IPS-18a (cell line): Measurements from ENCODE around the gene IFT122.
A peak's percentile ranks its signal among the peaks of the same experiment; 100 is the strongest.

Experiments used
- H3K27ac ChIP-seq: one replicate; pipeline ENCODE4 v1.5.1; 2013; ENCODE audit warnings: low read length
- H3K27me3 ChIP-seq: one replicate; pipeline ENCODE4 v1.6.1; 2013; ENCODE audit warnings: mild to moderate bottlenecking, low read length; ENCODE audit not compliant: control insufficient read depth, insufficient read depth
- H3K36me3 ChIP-seq: one replicate; pipeline ENCODE4 v1.6.1; 2013; ENCODE audit warnings: low read depth, low read length; ENCODE audit not compliant: control insufficient read depth
- H3K4me1 ChIP-seq: one replicate; pipeline ENCODE4 v1.6.1; 2013; ENCODE audit warnings: low read depth, low read length; ENCODE audit not compliant: control insufficient read depth
- H3K4me3 ChIP-seq: one replicate; pipeline ENCODE4 v1.5.1; 2013; ENCODE audit warnings: low read length
- H3K9ac ChIP-seq: one replicate; pipeline ENCODE4 v1.6.1; 2013; ENCODE audit warnings: mild to moderate bottlenecking, low read length, moderate library complexity
- H3K9me3 ChIP-seq: one replicate; pipeline ENCODE4 v1.6.1; 2013; ENCODE audit warnings: low read depth, low read length; ENCODE audit not compliant: control insufficient read depth

Gene IFT122

DNA sequence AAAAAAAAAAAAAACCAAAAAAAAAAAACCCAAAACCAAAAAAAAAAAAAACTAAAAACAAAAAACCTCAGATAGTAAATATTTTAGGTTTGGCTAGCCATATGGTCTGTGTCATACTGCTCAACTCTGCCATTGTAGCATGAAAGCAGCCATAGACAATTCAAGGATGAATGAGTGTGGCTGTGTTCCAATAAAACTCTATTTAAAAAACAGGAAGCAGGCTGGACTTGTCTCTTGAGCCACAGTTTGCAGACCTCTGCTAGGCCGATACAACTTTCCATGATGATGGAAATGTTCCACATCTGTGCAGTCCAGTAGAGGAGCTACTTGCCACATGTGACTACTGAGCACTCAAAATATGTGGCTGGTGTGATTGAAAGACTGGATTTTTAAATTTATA, 22.7 kb upstream of the IFT122 start:
- Histone ChIP-seq H3K27ac (no peak overlapping the region), H3K27me3 (no peaks in the 10 kb centered on the region), H3K4me3 (no peak overlapping the region), H3K4me1 (no peaks in the 10 kb centered on the region), H3K36me3 (no peaks in the 10 kb centered on the region), H3K9me3 (no peaks in the 10 kb centered on the region), H3K9ac (no peak overlapping the region)

DNA sequence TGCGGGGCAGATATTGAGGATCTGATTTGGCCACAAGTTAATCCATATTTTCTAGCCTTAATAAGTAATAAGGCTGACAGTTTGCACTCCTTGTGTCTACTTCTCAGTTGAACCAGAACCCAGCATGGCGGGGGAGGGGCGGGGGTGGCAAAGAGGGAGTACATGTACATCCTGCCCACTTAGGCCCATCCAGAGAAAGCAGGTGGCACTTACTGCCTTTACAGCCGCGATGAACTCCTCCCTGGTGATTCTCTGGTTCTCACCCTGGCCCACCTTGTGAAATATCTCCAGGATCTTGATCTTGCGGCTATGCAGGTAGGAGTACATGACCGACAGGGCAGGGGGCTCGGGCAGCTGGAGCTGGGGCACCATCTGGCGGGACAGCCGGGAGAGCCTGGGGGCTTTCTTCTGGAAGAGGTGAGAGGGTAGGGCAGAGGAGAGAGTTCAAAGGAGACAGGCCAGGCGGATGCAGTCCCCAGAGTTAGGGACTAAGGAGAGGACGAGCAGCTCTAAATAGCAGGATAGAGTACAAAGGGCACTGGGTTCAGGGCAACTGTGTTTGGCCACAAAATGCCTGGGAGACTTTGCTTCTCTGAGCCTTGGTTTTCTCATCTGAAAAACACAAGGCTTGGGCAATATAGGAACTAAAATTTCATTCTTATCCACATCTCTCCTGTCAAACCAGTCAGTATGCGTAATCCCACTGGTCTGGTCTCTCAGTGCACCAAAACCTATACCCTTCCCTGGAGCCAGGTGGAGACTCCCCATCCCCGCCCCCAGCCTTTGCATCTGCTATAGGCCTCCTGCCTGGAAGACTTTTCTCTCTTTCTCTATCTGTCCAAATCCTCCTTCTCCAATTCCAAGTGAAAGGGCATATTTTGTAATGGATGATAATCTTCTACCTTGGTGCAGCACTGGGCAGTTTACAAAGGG, 21.7 kb upstream of the IFT122 start:
- Histone ChIP-seq H3K36me3 (no peaks in the 10 kb centered on the region), H3K4me1 (no peaks in the 10 kb centered on the region), H3K27ac (no peak overlapping the region), H3K4me3 (no peak overlapping the region), H3K9ac (no peak overlapping the region), H3K9me3 (no peaks in the 10 kb centered on the region), H3K27me3 (no peaks in the 10 kb centered on the region)

DNA sequence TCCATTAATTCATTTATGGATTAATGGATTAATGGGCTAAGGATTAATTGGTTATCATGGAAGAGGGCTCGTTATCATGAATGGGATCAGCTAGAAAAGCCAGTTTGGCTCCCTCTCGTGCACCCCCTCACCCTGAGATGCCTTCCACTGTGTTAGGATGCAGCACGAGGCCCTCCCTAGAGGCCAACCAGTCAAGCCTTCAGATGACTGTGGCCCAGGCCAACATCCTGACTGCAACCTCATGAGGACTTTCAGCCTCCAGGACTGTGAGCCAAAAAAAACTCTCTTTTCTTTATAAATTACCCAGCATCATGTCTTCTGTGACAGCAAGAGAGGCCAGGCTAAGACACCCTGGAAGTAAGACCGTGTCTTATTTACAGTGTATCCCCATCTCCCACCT, 20.5 kb upstream of the IFT122 start:
- Histone ChIP-seq H3K9ac (no peak overlapping the region), H3K27ac (no peak overlapping the region), H3K4me1 (peaks cover 6% of the 10 kb centered on the region), H3K36me3 (no peaks in the 10 kb centered on the region), H3K27me3 (no peaks in the 10 kb centered on the region), H3K4me3 (no peak overlapping the region), H3K9me3 (no peaks in the 10 kb centered on the region)

DNA sequence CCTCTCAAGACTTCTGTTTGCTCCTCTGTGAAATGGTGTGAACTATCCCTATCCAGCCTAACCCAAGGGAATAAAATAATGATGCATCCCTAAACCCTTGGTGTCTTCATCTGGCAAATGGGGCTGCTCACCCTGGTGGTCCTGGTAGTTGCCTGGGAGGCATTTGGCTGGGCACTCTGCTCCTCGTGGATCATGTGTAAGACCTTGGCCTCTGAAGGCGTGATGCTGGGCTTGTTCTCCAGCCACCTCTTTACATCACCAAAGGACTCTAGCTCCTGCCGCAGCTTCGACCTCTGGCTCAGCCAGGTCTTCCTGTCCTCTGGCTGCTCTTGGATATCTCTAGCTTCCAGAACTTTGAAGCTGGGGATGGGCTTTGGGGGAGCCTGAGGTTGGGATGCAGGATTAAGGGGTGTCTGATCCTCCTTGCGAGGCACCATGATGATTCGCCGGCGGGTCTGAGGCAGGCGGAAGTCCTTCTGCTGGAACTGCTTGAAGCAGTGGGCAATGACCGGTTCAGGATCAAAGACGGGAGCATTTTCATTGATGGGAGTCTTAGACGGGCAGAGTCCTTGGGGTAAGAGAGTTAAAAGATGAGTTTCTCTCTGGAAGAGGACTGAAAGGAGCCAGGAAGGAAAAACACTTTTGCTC, 18.7 kb upstream of the IFT122 start:
- H3K27ac ChIP-seq: no peak overlapping the region
- peaks cover 21% of the 10 kb centered on the region for H3K4me1 ChIP-seq
- H3K4me3 ChIP-seq: no peak overlapping the region
- no peak overlapping the region for H3K9ac ChIP-seq
- no peaks in the 10 kb centered on the region for H3K27me3 ChIP-seq
- no peaks in the 10 kb centered on the region for H3K9me3 ChIP-seq
- no peaks in the 10 kb centered on the region for H3K36me3 ChIP-seq

DNA sequence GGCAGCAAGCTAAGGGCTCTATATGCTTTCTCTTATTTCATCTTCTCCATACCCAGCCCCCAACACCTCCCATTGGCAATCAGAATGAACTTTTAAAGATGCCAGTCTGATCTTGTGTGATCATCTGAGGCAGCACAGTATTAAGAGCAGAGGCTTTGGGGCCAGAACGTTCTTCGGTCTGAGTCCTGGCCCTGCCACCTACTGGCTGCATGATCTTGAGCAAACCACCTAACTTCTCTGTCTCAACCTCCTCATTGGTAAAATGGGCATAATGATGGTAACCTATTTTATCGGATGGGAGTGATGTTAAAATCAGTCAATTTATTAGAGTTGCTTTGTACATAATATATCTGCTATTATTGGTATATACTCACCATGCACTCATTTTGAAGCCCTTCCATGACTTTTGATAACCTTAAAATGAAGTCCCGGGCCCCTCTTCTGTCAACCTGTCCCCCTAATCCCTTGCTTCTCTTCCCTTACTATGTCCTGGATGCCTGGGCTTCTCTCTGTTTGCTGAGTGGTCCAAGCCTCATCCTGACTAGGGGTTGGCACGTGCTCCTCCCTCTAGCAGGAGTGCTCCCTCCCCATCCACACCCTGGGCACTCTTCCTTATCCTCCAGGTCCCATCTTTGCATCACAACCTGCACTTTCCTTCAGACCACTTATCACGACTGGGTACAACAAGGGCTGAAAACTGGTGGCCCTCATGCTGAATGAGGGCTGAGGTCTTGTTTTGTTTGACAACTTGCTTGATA, 17.9 kb upstream of the IFT122 start:
- H3K9ac ChIP-seq: no peak overlapping the region

DNA sequence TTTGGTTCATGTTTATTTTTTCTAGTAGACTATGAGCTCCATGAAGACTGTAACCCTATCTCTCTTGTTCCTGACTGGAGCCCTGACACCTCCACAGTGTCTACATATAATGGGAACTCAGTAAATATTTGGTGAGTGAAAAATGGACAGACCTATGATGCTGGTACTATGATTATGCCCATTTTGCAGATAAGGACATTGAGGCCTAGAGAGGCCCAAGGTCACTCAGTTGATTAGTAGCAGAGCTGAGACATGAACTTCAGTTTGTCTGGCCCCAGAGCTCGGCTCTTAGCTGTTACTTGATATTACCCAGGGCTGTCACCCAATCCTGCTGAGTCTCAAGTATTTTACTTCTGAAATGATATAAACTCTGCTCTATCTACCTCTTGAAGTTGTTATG, 17.1 kb upstream of the IFT122 start:
- H3K27me3 ChIP-seq: peaks cover 8% of the 10 kb centered on the region
- no peak overlapping the region for H3K9ac ChIP-seq
- H3K9me3 ChIP-seq: no peaks in the 10 kb centered on the region
- H3K36me3 ChIP-seq: no peaks in the 10 kb centered on the region
- no peak overlapping the region for H3K4me3 ChIP-seq
- peaks cover 21% of the 10 kb centered on the region for H3K4me1 ChIP-seq
- no peak overlapping the region for H3K27ac ChIP-seq

More for the DNA sequence above, 17.9 kb upstream of the IFT122 start:
- Histone ChIP-seq H3K4me1 (peaks cover 21% of the 10 kb centered on the region), H3K27me3 (peaks cover 1% of the 10 kb centered on the region), H3K9me3 (no peaks in the 10 kb centered on the region), H3K36me3 (no peaks in the 10 kb centered on the region), H3K4me3 (no peak overlapping the region), H3K27ac (no peak overlapping the region)

DNA sequence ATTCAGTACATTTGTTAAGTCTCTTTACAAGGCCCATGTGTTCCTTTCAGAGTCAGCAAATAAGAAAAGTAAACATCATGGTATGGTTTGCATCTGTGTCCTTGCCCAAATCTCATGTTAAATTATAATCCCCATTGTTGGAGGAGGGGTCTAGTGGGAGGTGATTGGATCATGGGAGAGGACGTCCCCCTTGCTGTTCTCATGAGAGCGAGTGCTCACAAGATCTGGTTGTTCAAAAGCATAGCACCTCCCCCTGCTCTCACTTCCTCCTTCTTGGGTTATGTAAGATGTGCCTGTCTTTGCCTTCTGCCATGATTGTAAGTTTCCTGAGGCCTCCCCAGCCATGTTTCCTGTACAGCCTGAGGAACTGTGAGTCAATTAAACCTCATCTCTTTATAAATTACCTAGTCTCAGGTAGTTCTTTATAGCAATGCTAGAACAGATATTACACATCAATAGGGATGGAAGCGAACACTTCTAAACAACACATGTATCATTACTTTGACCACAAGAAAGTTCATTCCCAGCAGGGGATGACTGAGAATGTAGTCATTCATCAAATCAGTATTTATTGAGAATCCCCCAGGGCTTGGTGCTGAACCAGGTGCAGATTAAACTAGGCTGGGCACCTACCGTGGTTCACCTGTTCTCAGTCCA, 15.7 kb upstream of the IFT122 start:
- Histone ChIP-seq H3K9ac (no peak overlapping the region), H3K4me3 (peak overlapping the region; percentile 22), H3K4me1 (peaks cover 27% of the 10 kb centered on the region), H3K27ac (no peak overlapping the region), H3K9me3 (no peaks in the 10 kb centered on the region), H3K27me3 (peaks cover 13% of the 10 kb centered on the region), H3K36me3 (no peaks in the 10 kb centered on the region)

DNA sequence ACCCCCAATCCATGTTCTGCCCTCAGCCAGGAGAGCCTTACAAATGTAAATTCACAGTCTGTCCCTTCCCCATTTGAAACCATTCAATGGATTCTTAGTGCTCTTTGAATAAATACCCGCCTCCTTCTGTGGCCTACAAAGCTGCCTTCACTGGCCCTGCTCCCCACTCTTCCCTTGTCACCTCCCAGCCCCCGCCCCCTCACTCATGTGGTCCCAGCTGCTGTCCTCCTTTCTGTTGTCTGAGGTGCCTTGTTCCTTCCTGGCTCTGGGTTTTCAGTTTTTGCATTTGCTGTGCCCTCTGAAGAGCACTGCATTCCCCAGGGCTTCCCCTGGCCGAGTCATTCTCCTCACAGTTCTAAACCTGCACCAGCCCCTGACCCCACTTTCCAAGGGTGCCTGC, 14.8 kb upstream of the IFT122 start:
- no peaks in the 10 kb centered on the region for H3K36me3 ChIP-seq
- H3K4me1 ChIP-seq: peaks cover 34% of the 10 kb centered on the region
- peak overlapping the region; percentile 22 for H3K4me3 ChIP-seq
- H3K27ac ChIP-seq: no peak overlapping the region
- H3K9me3 ChIP-seq: no peaks in the 10 kb centered on the region
- no peak overlapping the region for H3K9ac ChIP-seq
- peaks cover 13% of the 10 kb centered on the region for H3K27me3 ChIP-seq

DNA sequence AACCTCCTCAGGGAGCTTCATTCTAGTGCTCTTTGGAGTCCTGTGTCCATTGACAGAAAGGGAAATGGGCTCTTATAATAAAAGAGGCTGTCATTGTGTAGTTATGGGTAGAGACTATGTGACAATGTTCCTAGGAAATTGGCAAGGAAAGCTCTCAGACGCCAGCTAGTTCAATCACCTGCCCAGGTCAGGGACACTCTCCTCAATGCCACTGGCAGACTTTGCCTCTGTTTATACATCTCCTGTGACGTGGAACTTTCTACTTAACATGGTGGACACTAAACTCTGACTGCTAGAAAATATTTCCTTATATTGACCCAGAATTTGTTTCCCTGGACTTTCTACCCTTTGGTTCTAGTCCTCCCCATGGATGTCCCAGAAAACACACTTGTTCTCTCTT, 14.4 kb upstream of the IFT122 start:
- H3K4me3 ChIP-seq: peak overlapping the region; percentile 22
- no peak overlapping the region for H3K27ac ChIP-seq
- peaks cover 34% of the 10 kb centered on the region for H3K4me1 ChIP-seq
- H3K36me3 ChIP-seq: no peaks in the 10 kb centered on the region
- H3K27me3 ChIP-seq: peaks cover 13% of the 10 kb centered on the region
- H3K9ac ChIP-seq: no peak overlapping the region
- H3K9me3 ChIP-seq: no peaks in the 10 kb centered on the region

DNA sequence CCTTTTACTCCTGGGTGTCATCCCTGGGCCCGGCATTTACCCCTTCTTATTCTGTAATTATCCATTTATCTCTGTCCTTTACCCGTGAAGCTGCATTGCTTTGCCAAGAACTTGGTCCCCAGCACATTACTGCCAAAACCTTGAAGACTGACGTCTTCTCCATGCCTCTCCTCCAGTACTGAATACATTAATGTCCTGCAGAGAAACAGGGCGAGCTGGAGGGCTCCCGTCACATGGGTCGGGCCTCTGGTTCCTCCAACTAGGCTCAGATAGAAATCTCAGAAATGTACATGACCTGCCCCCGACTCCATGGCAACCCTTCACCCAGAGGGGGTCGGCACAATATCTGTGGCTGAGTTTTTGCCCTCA, 12.0 kb upstream of the IFT122 start:
- Histone ChIP-seq H3K27ac (no peak overlapping the region), H3K36me3 (peaks cover 19% of the 10 kb centered on the region), H3K9ac (no peak overlapping the region), H3K4me1 (peaks cover 34% of the 10 kb centered on the region), H3K9me3 (no peaks in the 10 kb centered on the region), H3K27me3 (peaks cover 13% of the 10 kb centered on the region), H3K4me3 (peak overlapping the region; percentile 75)
